Measurements from ENCODE around the gene STK32B. TPM values are rescaled to one million over a fixed set of nuclear protein-coding genes. Genes with fewer than 3 reads are reported as not detected.

The STK32B gene
- total and polyA plus RNA-seq, 4 donors = 0.02 to 0.28 (median 0.08) TPM; not detected in 1

- TF ChIP-seq, protein P1, sequence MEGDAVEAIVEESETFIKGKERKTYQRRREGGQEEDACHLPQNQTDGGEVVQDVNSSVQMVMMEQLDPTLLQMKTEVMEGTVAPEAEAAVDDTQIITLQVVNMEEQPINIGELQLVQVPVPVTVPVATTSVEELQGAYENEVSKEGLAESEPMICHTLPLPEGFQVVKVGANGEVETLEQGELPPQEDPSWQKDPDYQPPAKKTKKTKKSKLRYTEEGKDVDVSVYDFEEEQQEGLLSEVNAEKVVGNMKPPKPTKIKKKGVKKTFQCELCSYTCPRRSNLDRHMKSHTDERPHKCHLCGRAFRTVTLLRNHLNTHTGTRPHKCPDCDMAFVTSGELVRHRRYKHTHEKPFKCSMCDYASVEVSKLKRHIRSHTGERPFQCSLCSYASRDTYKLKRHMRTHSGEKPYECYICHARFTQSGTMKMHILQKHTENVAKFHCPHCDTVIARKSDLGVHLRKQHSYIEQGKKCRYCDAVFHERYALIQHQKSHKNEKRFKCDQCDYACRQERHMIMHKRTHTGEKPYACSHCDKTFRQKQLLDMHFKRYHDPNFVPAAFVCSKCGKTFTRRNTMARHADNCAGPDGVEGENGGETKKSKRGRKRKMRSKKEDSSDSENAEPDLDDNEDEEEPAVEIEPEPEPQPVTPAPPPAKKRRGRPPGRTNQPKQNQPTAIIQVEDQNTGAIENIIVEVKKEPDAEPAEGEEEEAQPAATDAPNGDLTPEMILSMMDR (IDR thresholded peaks at IDR 0.05; ENCODE audit: low read depth, low read length, missing input control) = no peak
- TF ChIP-seq HNF4G (IDR thresholded peaks at IDR 0.05) (no peak), NR2F2 (IDR thresholded peaks at IDR 0.05) (no peak), TAF1 (conservative IDR thresholded peaks at IDR 0.05) (no peak), GABPA (IDR thresholded peaks at IDR 0.05 in 1 of 2, conservative IDR thresholded peaks at IDR 0.05 in 1 of 2) (no peak), SP1 (IDR thresholded peaks at IDR 0.05) (no peak)
These were observed 326.7 kb downstream of the STK32B start (continued) for GRCh38 chr4:5378002-5378401.

GRCh38 chr4:5379895-5380294, 328.6 kb downstream of the STK32B start:
- no peak for DNase-seq (ENCODE audit: low spot score)
- 80% methylated on average over 6 of the region's 6 CpGs for WGBS
- H3K9ac ChIP-seq (ENCODE audit: low read depth in 1 of 2, low read length in 2 of 2) = no peak overlapping the region

More at GRCh38 chr4:5379895-5380294, 328.6 kb downstream of the STK32B start:
- Histone ChIP-seq H3K27me3 (ENCODE audit: control insufficient read depth in 4 of 4, insufficient read depth in 4 of 4, low read length in 3 of 4) (peaks cover 0 to 2% (median 0%) of the 10 kb centered on the region in 4 donors), H3K36me3 (ENCODE audit: control insufficient read depth in 4 of 4, insufficient read depth in 3 of 4, low read depth in 1 of 4, low read length in 3 of 4) (no peaks in the 10 kb centered on the region), H3K4me3 (ENCODE audit: low read depth in 1 of 3, low read length in 3 of 3) (no peak overlapping the region), H3K27ac (ENCODE audit: low read depth in 1 of 2, low read length in 2 of 2) (no peak overlapping the region), H3K9me3 (ENCODE audit: control insufficient read depth in 4 of 4, low read length in 3 of 4) (peaks cover 0 to 2% (median 0%) of the 10 kb centered on the region in 4 donors), H3K4me1 (ENCODE audit: control insufficient read depth in 4 of 4, insufficient read depth in 4 of 4, low read length in 3 of 4) (no peaks in the 10 kb centered on the region)
- TF ChIP-seq RAD21 (IDR thresholded peaks at IDR 0.05) = no peak
- TF ChIP-seq, protein P2, sequence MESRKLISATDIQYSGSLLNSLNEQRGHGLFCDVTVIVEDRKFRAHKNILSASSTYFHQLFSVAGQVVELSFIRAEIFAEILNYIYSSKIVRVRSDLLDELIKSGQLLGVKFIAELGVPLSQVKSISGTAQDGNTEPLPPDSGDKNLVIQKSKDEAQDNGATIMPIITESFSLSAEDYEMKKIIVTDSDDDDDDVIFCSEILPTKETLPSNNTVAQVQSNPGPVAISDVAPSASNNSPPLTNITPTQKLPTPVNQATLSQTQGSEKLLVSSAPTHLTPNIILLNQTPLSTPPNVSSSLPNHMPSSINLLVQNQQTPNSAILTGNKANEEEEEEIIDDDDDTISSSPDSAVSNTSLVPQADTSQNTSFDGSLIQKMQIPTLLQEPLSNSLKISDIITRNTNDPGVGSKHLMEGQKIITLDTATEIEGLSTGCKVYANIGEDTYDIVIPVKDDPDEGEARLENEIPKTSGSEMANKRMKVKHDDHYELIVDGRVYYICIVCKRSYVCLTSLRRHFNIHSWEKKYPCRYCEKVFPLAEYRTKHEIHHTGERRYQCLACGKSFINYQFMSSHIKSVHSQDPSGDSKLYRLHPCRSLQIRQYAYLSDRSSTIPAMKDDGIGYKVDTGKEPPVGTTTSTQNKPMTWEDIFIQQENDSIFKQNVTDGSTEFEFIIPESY (IDR thresholded peaks at IDR 0.05) = no peak
- TF ChIP-seq, protein P1 (IDR thresholded peaks at IDR 0.05; ENCODE audit: low read depth, low read length, missing input control) = no peak
- no peak for TF ChIP-seq REST (IDR thresholded peaks at IDR 0.05)
- no peak for TF ChIP-seq MAX (IDR thresholded peaks at IDR 0.05)
- TF ChIP-seq GABPA (IDR thresholded peaks at IDR 0.05 in 1 of 2, conservative IDR thresholded peaks at IDR 0.05 in 1 of 2) = no peak
- TF ChIP-seq HNF4G (IDR thresholded peaks at IDR 0.05) = no peak
- TF ChIP-seq ATF3 (IDR thresholded peaks at IDR 0.05) = no peak
- TF ChIP-seq JUND (IDR thresholded peaks at IDR 0.05) = no peak
- TF ChIP-seq RXRA (IDR thresholded peaks at IDR 0.05) = no peak

All from liver (tissue), 9 donors.